Fibroblast of skin of scalp (primary cell): ENCODE measurements around the gene HOXB3.

Experiments
- DNase-seq: peaks from one replicate; pipeline ENCODE4 v3.0.0-alpha.2; 2013

The HOXB3 gene

GRCh38 chr17:48612456-48612853, 22.4 kb upstream of the HOXB3 start:
- DNase-seq = no peak

DNA sequence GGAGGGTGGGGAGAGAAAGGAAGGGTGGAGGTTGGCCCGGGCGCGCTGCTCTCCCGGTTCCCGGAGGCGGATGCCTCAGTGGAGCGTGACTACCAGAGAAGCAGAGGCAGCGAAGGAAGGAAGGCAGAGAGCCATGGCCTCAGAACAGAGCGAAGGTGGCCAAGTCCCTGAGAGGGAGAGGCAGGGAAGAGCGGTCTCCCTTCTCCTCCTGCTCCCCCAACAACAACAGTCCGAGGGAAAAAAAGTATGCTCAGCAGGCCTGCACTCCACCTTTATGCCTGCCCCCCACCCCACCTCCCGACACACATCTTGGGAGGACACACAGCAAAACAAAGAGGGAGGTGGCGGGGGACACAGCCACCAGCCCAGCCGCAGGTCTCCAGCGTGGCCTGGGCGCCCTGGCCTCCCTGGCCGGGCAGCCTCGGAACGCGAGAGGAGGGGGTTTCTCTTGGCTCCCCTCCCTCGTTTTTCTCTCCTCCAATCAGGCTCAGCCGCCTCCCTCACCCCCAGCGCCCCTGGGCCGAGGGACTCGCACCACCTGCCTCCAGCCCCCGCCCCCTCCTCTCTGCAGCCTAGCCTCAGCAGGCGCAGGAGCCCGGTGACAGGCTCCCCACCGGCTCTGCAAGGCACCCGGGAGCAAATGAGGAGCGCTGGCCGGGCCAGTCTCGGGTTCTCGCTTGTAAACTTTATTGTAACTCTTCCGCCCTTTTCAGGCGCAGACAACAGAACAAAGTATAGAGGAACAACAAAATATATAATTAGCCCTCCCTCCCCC, 21.8 kb upstream of the HOXB3 start:
- DNase-seq = no peak

DNA sequence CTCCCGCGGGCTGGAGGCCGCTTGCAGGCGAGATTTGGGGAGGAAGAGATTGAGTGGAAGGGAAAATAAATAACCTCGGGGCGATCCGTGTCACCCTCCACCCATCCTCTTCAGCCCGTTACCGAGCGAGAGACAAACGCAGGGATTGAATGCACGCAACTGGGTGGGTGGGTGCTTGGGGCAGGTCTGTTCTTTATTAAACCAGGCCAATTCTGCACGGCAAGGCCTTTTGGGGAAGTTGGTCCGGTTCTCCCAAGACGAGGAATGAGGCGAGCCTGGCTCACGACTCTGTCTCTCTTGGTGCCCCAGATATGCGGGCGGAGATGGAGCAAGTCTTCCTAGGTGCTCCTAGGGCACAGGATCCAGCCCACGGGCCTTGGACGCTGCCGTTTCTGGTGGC, 21.2 kb upstream of the HOXB3 start:
- DNase-seq = no peak

DNA sequence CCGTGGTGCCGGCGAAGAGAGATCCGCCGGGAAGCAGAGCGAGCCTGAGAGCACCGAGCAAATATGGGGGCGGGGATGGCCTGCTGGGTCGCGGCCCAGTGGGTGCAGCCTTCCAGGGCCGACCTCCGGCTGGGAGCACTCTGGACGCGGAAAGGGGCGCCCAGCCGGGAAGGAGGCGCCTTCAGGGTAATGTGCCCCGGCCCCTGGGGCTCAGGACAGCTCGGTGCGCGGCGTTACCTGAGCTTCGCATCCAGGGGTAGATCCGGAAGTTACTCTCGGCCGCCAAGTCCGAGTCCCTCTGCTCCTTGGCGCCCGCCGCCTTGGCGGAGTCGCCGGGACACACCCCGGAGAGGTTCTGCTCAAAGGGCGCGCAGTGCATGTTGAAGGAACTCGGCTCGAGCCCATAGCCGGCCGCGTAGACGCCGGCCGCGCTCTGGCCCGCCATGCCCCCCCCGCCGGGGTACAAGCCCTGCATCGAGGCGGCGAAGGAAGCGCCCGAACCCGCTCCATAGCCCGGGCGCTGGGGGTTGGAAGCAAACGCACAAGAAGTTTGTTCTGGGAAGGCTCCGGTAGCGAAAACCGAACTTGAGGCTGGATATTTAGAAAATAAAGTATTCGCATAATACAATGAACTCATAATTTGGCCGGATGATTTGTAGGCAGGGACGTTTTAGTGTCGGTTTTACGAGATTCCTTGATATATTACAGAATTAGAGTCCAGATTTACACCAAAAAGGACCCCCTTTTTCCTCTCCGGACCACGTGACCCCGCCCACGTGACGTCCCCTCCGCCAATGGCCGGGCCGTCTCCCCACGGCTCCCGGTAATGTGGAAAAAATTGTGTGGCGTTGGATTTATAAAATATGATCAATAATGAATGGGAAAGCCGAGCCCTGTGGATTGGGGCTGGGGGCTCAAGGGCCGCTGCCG, 20.5 kb upstream of the HOXB3 start, which contains the start of gene HOXB7:
Gene HOXB7, minus strand, starts transcription at position 736 of the 930 bp plus-strand sequence. Its CDS starts 99 bp downstream, at position 637.
- DNase-seq = peak; percentile 44

DNA sequence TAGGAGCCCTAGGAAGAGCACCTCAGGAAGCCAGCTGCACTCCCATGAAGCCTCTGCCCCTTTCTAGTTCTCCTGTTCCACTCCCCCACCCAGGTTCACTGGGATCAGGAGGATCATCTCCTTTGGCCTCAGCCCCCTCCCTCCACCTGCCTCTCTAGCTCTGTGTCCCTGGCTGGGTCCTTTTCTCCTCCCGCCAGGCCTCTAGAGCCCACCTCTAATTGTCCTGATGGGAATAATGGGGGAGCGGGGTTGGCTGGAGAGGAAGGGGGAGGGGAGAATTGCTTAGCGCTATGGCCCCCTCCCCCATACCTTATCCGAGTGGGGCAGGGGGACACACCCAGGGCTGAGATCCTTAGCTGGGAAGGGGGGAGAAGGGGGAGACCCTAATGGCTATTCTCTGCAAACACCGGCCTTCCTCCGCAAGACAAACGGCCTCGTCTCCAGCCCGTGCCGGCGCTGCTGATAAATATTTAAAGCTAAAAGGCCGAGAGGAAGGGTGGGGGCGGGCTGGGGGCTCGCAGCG, 19.8 kb upstream of the HOXB3 start:
- no peak for DNase-seq

DNA sequence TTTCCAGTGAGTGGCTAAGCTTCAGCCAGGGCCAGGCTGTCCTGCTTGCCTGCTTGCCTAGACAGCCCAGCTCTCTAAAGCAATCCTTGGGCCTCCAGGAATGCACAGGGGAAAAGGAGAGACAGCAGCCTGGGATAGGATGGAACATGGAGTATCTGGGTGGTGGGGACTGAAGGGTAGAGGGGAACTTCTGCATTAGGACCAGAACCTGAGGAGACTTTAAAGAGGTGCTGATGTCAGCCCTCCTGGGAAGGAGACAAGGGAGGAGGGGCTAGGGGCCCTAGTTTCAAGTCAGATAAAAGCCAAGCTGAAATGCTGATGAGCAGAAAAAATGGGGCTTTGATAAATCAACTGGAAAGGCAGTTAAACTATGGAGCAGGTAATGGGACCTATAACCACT, 19.0 kb upstream of the HOXB3 start:
- no peak for DNase-seq

GRCh38 chr17:48608494-48608834, 18.4 kb upstream of the HOXB3 start:
- DNase-seq = no peak

DNA sequence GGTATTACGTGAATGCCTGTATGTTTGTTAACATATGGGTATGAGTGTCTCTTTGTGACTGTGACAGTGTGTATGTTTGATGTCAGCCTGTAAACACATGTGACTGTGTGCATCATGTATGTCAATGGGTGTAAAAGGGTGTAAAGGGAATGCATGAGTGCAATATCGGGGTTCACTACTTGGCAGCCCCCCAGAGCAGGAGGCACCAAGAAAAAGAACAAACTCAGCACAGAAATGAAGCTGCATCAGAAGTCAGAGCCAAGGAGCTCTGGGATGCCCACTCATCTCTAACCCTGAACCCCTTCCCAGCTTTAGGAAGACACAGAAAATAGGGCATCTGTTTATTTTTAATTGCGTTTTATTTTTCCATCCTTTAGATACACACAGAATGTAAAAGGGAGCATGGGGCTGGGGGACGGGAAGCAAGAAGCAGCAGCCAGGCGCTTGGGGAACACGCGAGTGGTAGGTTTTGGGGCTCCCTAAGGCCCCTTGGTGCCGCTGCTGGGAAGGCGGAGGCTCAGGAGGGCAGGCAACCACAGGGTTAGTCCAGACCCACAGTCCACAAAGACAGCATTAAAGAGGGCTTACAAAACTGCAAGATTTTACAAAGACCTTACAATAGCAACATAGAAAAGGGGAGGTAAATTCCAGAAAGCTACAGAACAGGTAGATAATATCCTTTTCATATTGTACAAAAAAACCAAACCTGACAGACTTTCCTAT, 17.0 kb upstream of the HOXB3 start:
- no peak for DNase-seq

DNA sequence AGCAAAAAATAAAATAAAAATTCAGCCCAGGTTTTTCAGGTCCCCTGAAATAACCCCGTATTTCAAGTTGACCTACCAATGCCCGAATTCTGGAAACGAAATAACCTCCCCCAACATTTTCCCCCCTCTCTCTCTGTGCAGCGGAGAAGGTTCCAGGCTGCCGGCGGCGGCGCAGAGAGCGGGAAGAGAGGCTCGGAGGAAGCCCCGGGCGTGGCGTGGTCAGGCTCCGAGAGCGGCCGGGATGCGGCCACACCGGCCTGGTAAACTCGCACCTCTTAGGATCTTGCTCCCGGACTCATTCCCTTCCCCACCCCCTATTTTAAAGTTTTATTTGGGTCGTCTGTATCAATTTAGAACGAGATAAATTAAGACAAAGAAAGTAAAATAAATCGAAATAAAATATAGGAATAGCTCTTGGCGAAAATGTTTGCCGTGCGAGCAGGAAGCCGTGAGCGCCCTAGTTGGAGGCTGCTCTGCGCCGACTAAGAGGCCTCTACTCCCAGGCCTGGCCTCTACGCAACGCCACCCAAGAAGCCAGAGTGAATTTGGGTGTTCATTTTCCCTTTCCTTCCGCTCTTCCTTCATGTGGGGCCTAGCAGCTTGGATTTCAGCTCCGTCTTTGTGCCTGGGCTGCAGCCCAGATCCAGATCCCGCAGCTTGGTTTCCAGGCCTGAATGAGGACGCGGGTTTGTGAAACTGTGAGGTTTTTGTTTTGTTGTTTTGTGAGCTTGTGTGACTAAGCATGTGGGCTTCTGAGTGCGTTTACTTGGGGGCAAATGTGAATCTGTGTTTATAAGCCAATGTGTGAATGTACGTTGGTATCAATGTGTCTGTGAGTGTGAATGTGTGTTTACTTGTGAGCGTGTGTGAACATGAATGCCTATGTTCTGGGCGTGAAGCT, 16.2 kb upstream of the HOXB3 start:
- no peak for DNase-seq

DNA sequence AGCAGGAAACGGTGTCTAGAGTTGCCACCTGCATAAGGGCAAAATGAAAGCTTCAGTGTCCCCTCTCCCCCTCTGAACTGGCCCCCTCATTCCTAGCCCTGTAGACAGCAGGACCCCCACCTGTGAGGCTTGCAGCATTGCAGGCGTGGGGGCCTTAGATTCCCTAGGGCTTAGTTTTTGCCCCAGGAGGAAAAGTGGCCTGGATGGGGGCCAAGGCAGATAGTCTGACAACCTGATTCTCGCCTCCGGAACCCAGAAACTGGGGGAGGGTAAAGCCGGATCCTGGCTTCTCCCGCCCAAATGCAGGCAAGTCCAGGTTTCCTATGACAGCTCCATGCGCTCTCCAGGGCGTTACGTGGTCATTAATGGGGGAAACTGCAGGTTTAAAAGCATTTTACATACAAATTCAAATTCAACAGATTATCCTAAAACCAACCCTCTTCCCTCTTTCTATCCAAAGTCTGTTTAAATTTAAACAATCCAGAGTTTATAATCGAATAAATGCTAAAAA, 15.4 kb upstream of the HOXB3 start:
- no peak for DNase-seq

GRCh38 chr17:48604770-48605329, 14.8 kb upstream of the HOXB3 start, which contains the start of gene HOXB6:
TSS of gene HOXB6 (minus strand) at chr17:48604986. CDS start at chr17:48598150, 6,836 bp downstream.
- DNase-seq = no peak

GRCh38 chr17:48603959-48604769, 14.1 kb upstream of the HOXB3 start:
- no peak for DNase-seq

GRCh38 chr17:48601539-48602425, 11.7 kb upstream of the HOXB3 start:
- DNase-seq = no peak

DNA sequence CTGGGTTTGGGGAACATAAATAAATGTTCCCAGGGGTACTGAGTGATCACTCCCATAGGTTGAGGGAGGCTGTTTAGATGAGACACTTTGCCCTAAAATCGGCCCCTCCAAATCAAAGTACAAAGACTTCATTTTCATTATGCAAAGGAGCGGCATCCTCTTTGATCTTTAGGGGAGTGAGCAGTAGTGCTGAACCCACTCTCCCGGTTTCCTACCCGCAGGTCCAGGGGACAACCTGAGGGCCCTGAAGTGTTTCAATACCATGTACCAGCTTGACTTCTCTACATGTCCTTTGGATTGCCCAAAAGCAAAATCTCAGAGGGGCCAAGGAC, 11.1 kb upstream of the HOXB3 start:
- DNase-seq = no peak

DNA sequence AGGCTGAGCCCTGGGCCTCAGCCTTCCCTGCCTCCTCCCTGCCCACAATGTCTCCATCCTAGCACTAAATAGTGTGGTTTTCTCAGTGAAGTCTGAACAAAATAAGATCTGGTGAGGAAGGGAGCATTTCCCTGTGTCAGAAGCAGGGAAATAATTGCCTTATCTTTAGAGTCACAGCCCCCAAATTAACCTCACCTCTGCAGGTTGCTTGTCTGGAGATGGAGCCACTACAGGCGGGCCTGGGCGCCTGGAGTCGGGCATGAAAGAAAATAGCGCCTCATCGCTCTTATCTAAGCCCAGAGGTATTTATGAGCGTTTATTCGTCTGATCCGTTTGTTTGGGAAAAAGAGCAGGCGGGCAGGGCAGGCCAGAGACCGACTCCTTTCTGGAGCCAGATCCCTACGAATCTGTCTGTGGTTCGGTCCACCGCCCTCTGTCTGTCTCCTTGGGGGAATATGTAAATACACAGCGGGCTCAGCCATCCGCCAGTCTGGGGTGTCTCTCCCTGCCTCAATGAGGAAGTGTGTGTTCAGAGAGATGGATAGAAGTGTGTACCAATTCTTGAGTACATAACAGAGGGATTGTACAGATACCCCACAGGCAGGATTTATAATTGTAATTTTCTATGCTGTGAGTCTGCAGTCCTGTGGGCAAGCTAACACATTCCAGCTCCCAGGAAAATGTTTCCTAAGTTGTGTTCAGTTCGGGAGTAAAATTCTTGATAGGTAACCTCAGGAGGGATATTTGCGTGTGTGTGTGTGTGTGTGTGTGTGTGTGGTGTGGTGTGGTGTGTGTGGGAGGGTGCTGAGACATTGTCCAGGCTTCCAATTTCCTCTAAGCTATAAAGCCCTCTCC, 10.4 kb upstream of the HOXB3 start:
- DNase-seq = no peak

GRCh38 chr17:48599354-48599753, 9.3 kb upstream of the HOXB3 start:
- DNase-seq = no peak

- no peak for DNase-seq
Observed at GRCh38 chr17:48598736-48599135, 8.7 kb upstream of the HOXB3 start.
